SU-DHL-6 (cell line): ENCODE measurements around the gene BCL2L13.

Source experiments
- H2AFZ ChIP-seq: fragments of 200-600 bp; sonication (generic); 2 replicates; pipeline ENCODE4 v1.6.1; 2014; ENCODE audit warnings: low read depth, mild to moderate bottlenecking, moderate library complexity, mixed read lengths, antibody characterized with exemption, low read length; ENCODE audit not compliant: severe bottlenecking
- H3F3A ChIP-seq: fragments of 200-600 bp; shearing (Covaris generic); 2 replicates; pipeline ENCODE4 v1.6.0; 2016; ENCODE audit warnings: antibody characterized with exemption, mild to moderate bottlenecking; ENCODE audit not compliant: insufficient read depth
- H3K27ac ChIP-seq: fragments of 200-600 bp; sonication (generic); 2 replicates; pipeline ENCODE4 v1.5.1; 2016; ENCODE audit warnings: low read depth, mild to moderate bottlenecking, low read length, moderate library complexity, mixed read lengths
- H3K27me3 ChIP-seq: fragments of 200-600 bp; sonication (generic), shearing (Covaris generic); 2 replicates; pipeline ENCODE4 v1.6.0; 2014; ENCODE audit warnings: mild to moderate bottlenecking, low read length
- H3K36me3 ChIP-seq: fragments of 200-600 bp; sonication (generic); 2 replicates; pipeline ENCODE4 v1.6.1; 2014; ENCODE audit warnings: mild to moderate bottlenecking, low read length, mixed read lengths
- H3K4me2 ChIP-seq: fragments of 300-600, 200-600 bp; shearing (Covaris generic), sonication (generic); 2 replicates; pipeline ENCODE4 v1.6.0; 2014; ENCODE audit warnings: low read length, low read depth, mild to moderate bottlenecking; ENCODE audit not compliant: poor library complexity, severe bottlenecking
- H3K4me3 ChIP-seq: fragments of 200-600 bp; sonication (generic); 2 replicates; pipeline ENCODE4 v1.5.1; 2014; ENCODE audit warnings: antibody characterized with exemption, low read length, mild to moderate bottlenecking, mixed read lengths; ENCODE audit not compliant: insufficient read depth, poor library complexity, severe bottlenecking
- H3K79me2 ChIP-seq: fragments of 200-600 bp; sonication (generic); 2 replicates; pipeline ENCODE4 v1.6.1; 2014; ENCODE audit warnings: mild to moderate bottlenecking, low read length, moderate library complexity; ENCODE audit not compliant: insufficient read depth
- H3K9ac ChIP-seq: fragments of 200-600 bp; sonication (generic); 2 replicates; pipeline ENCODE4 v1.7.0; 2014; ENCODE audit warnings: mild to moderate bottlenecking, low read length
- H3K9me2 ChIP-seq: fragments of 200-600 bp; sonication (generic); replicated peaks from 2 replicates; pipeline ENCODE4 v1.6.1; 2014; ENCODE audit warnings: low read length; ENCODE audit not compliant: insufficient read depth
- H3K9me3 ChIP-seq: fragments of 200-600 bp; sonication (generic); 2 replicates; pipeline ENCODE4 v1.6.1; 2014; ENCODE audit warnings: low read length, mixed read lengths; ENCODE audit not compliant: insufficient read depth
- H4K20me1 ChIP-seq: fragments of 200-600 bp; sonication (generic); 2 replicates; pipeline ENCODE4 v1.6.1; 2014; ENCODE audit warnings: low read depth, mild to moderate bottlenecking, antibody characterized with exemption, low read length, moderate library complexity, mixed read lengths
- CTCF ChIP-seq: fragments of 200-600 bp; sonication (generic); IDR thresholded peaks from one replicate; pipeline ENCODE4 v1.5.1; 2017; ENCODE audit warnings: antibody characterized with exemption, mild to moderate bottlenecking, low read length, moderate library complexity; ENCODE audit not compliant: insufficient read depth, poor library complexity, severe bottlenecking
- EZH2phosphoT487 ChIP-seq: fragments of 200-600 bp; sonication (generic), shearing (Covaris generic); conservative IDR thresholded peaks from 2 replicates; pipeline ENCODE4 v1.6.1; 2018; ENCODE audit warnings: mild to moderate bottlenecking, antibody characterized with exemption, low read length, moderate library complexity, mixed read lengths

Gene BCL2L13

GRCh38 chr22:17700778-17701177, 62.2 kb downstream of the BCL2L13 start:
- no peak overlapping the region for H3K9ac ChIP-seq
- no peak overlapping the region for H3K4me2 ChIP-seq
- no peak overlapping the region for H3K27ac ChIP-seq
- H3K9me2 ChIP-seq, result no peaks in the 10 kb centered on the region
- H2AFZ ChIP-seq, result no peak overlapping the region
- no peaks in the 10 kb centered on the region for H3K9me3 ChIP-seq
- no peaks in the 10 kb centered on the region for H3K36me3 ChIP-seq
- no peaks in the 10 kb centered on the region for H3K27me3 ChIP-seq
- no peak overlapping the region for H3K4me3 ChIP-seq
- no peaks in the 10 kb centered on the region for H3F3A ChIP-seq
- no peaks in the 10 kb centered on the region for H3K79me2 ChIP-seq
- no peak for TF ChIP-seq EZH2phosphoT487
- TF ChIP-seq CTCF, result no peak
- no peaks in the 10 kb centered on the region for H4K20me1 ChIP-seq

DNA sequence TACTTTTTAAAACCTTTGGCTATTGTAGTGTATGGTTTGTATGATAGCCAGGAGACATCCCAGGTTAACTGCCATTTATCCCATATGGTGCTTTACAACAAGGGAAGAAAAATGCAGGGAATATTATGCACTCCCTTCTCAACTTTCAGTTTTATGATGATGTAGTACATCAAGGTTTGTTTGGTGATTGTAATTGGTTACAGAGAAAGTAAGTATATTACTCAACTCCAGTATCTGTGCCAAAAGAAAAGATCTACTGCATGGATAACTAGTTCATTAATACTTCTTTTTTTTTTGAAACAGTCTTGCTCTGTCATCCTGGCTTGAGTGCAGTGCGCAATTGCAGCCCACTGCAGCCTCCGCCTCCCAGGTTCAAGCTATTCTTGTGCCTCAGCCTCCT, 65.3 kb downstream of the BCL2L13 start:
- Histone ChIP-seq H3K36me3 (no peaks in the 10 kb centered on the region), H4K20me1 (no peaks in the 10 kb centered on the region), H2AFZ (no peak overlapping the region), H3F3A (no peaks in the 10 kb centered on the region), H3K9me3 (no peaks in the 10 kb centered on the region), H3K9ac (no peak overlapping the region), H3K79me2 (no peaks in the 10 kb centered on the region), H3K4me2 (no peak overlapping the region), H3K27ac (no peak overlapping the region), H3K27me3 (no peaks in the 10 kb centered on the region), H3K9me2 (no peaks in the 10 kb centered on the region), H3K4me3 (no peak overlapping the region)
- TF ChIP-seq EZH2phosphoT487 (no peak), CTCF (no peak)

- no peaks in the 10 kb centered on the region for H3K36me3 ChIP-seq
- no peak overlapping the region for H3K4me2 ChIP-seq
- no peaks in the 10 kb centered on the region for H3F3A ChIP-seq
- H3K27me3 ChIP-seq, result no peaks in the 10 kb centered on the region
- H3K27ac ChIP-seq, result no peak overlapping the region
- H3K4me3 ChIP-seq, result no peak overlapping the region
- no peaks in the 10 kb centered on the region for H3K9me2 ChIP-seq
- no peak overlapping the region for H3K9ac ChIP-seq
- TF ChIP-seq EZH2phosphoT487 (no peak), CTCF (no peak)
- no peak overlapping the region for H2AFZ ChIP-seq
- no peaks in the 10 kb centered on the region for H3K79me2 ChIP-seq
- no peaks in the 10 kb centered on the region for H4K20me1 ChIP-seq
- H3K9me3 ChIP-seq, result no peaks in the 10 kb centered on the region
Observed at GRCh38 chr22:17705546-17705945, 67.0 kb downstream of the BCL2L13 start.
